ENCODE results near the gene PDE1A. TPM values are rescaled to one million over a fixed set of nuclear protein-coding genes. Genes with fewer than 3 reads are reported as not detected.

The PDE1A gene
- total and polyA plus RNA-seq, 2 of the 13 experiments (the other 11 are each of a cell fraction or from before 2014, with no cell fraction given): not detected

DNA sequence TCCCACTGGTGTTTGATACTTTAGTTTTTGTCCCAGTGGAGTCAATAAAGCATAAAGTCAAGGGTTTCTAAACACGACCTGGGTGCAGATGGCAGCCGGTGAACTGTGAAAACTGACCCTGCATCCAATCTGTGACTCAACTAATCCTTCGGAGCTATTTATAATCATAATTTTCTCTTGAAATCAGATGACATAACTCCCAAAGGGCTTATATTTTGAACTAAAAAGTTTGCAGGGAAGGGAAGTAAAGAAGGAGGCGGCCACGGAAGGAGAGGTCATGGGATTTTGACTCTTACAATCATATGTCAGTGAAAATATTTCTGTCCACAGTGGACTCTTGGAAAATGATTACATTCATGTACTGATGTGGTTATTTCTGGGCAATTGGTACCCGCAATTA lies 178.5 kb downstream of the PDE1A start:
- POLR2A ChIA-PET: no interaction called here
- Histone ChIP-seq H3K4me2 (ENCODE audit: low read depth, low read length) (no peak overlapping the region), H3K4me3 (replicated peaks in 1 of 3; ENCODE audit: insufficient read depth in 1 of 3, low read depth in 2 of 3, low read length in 3 of 3) (no peak overlapping the region), H3K36me3 (replicated peaks in 1 of 2; ENCODE audit: control insufficient read depth in 1 of 2, insufficient read depth in 2 of 2, low read length in 2 of 2) (no peaks in the 10 kb centered on the region), H2AFZ (ENCODE audit: low read length) (no peak overlapping the region), H3K79me2 (ENCODE audit: insufficient read depth, low read length) (no peaks in the 10 kb centered on the region), H4K20me1 (ENCODE audit: insufficient read depth, low read length) (no peaks in the 10 kb centered on the region), H3K4me1 (ENCODE audit: insufficient read depth, low read length) (no peaks in the 10 kb centered on the region), H3K27me3 (ENCODE audit: control insufficient read depth in 1 of 2, insufficient read depth in 2 of 2, low read length in 2 of 2) (no peaks in the 10 kb centered on the region), H3K9ac (ENCODE audit: insufficient read depth, low read depth, low read length) (no peak overlapping the region), H3K9me3 (ENCODE audit: low read length) (no peaks in the 10 kb centered on the region), H3K27ac (ENCODE audit: extremely low read length, insufficient read depth, low read length) (no peak overlapping the region)
- no peak for DNase-seq (ENCODE audit: low spot score)
- no peak for ATAC-seq
- TF ChIP-seq FLYWCH1 (CRISPR knock-in tag; IDR thresholded peaks at IDR 0.05) (no peak), ZNF761 (CRISPR knock-in tag; conservative IDR thresholded peaks at IDR 0.05) (no peak), HOXD1 (CRISPR knock-in tag; IDR thresholded peaks at IDR 0.05) (no peak), MTF1 (CRISPR knock-in tag; IDR thresholded peaks at IDR 0.05) (no peak), ZBTB20 (CRISPR knock-in tag; IDR thresholded peaks at IDR 0.05; ENCODE audit: borderline replicate concordance, low read depth) (no peak), NKX3-1 (CRISPR knock-in tag; IDR thresholded peaks at IDR 0.05) (no peak), HOXA3 (CRISPR knock-in tag; IDR thresholded peaks at IDR 0.05) (no peak), KDM3A (CRISPR knock-in tag; IDR thresholded peaks at IDR 0.05; ENCODE audit: low read depth) (no peak), JDP2 (CRISPR knock-in tag; IDR thresholded peaks at IDR 0.05; ENCODE audit: borderline replicate concordance) (no peak), ONECUT2 (CRISPR knock-in tag; IDR thresholded peaks at IDR 0.05) (no peak), ZNF782 (CRISPR knock-in tag; IDR thresholded peaks at IDR 0.05; ENCODE audit: borderline replicate concordance) (no peak), PCBP1 (IDR thresholded peaks at IDR 0.05; ENCODE audit: borderline replicate concordance, low read depth, low read length) (no peak), PAX8 (CRISPR knock-in tag; IDR thresholded peaks at IDR 0.05; ENCODE audit: borderline replicate concordance) (no peak), ZNF737 (CRISPR knock-in tag; IDR thresholded peaks at IDR 0.05; ENCODE audit: borderline replicate concordance) (no peak), ZNF768 (CRISPR knock-in tag; IDR thresholded peaks at IDR 0.05) (no peak)
- TF ChIP-seq, protein P1, sequence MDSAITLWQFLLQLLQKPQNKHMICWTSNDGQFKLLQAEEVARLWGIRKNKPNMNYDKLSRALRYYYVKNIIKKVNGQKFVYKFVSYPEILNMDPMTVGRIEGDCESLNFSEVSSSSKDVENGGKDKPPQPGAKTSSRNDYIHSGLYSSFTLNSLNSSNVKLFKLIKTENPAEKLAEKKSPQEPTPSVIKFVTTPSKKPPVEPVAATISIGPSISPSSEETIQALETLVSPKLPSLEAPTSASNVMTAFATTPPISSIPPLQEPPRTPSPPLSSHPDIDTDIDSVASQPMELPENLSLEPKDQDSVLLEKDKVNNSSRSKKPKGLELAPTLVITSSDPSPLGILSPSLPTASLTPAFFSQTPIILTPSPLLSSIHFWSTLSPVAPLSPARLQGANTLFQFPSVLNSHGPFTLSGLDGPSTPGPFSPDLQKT (CRISPR knock-in tag; IDR thresholded peaks at IDR 0.05; ENCODE audit: borderline replicate concordance): no peak
- TF ChIP-seq, protein P2, sequence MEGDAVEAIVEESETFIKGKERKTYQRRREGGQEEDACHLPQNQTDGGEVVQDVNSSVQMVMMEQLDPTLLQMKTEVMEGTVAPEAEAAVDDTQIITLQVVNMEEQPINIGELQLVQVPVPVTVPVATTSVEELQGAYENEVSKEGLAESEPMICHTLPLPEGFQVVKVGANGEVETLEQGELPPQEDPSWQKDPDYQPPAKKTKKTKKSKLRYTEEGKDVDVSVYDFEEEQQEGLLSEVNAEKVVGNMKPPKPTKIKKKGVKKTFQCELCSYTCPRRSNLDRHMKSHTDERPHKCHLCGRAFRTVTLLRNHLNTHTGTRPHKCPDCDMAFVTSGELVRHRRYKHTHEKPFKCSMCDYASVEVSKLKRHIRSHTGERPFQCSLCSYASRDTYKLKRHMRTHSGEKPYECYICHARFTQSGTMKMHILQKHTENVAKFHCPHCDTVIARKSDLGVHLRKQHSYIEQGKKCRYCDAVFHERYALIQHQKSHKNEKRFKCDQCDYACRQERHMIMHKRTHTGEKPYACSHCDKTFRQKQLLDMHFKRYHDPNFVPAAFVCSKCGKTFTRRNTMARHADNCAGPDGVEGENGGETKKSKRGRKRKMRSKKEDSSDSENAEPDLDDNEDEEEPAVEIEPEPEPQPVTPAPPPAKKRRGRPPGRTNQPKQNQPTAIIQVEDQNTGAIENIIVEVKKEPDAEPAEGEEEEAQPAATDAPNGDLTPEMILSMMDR (CRISPR knock-in tag; IDR thresholded peaks at IDR 0.05): no peak
- TF ChIP-seq, protein P3, sequence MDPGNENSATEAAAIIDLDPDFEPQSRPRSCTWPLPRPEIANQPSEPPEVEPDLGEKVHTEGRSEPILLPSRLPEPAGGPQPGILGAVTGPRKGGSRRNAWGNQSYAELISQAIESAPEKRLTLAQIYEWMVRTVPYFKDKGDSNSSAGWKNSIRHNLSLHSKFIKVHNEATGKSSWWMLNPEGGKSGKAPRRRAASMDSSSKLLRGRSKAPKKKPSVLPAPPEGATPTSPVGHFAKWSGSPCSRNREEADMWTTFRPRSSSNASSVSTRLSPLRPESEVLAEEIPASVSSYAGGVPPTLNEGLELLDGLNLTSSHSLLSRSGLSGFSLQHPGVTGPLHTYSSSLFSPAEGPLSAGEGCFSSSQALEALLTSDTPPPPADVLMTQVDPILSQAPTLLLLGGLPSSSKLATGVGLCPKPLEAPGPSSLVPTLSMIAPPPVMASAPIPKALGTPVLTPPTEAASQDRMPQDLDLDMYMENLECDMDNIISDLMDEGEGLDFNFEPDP (CRISPR knock-in tag; conservative IDR thresholded peaks at IDR 0.05): no peak
- CTCF ChIA-PET (ENCODE audit: low intra/inter-chr PET ratio, low total read pairs): no interaction called here
- intact Hi-C loops (cut with micrococcal nuclease; ENCODE audit: unreplicated experiment) (no loop called here), in situ Hi-C loops (cut with HindIII; ENCODE audit: extremely low pct_ligation_motif_present, low pct_unique_long_range_greater_than_20kb) (no loop called here)
- WGBS (ENCODE audit: low lambda C conversion rate): 22% methylated on average over 6 of the region's 6 CpGs
- BruUV-seq (replicated peaks): no TSS peak
- FAIRE-seq: no peak

All from HepG2 (cell line).